Epithelial cell of esophagus (primary cell): ENCODE measurements around the gene CYP4Z1.
"Not testable (repeated sequence)": the region's sequence is repeated elsewhere in the genome, so short reads cannot be mapped to it uniquely, and the experiment has no call there.

Source experiments
- DNase-seq: peaks from one replicate; pipeline ENCODE4 v3.0.0; 2010; ENCODE audit warnings: low read depth
- H3K4me3 ChIP-seq: 2 replicates; pipeline ENCODE4 v1.5.1; 2011; ENCODE audit warnings: mild to moderate bottlenecking, low read length, control low read depth
- TF ChIP-seq, protein P1 (sequence below): IDR thresholded peaks from 2 replicates; pipeline ENCODE4 v1.5.1; 2011; ENCODE audit warnings: low read depth, mild to moderate bottlenecking, low read length, control low read depth, inconsistent platforms; ENCODE audit not compliant: insufficient read depth; ENCODE audit errors: missing control alignments

Gene CYP4Z1

DNA sequence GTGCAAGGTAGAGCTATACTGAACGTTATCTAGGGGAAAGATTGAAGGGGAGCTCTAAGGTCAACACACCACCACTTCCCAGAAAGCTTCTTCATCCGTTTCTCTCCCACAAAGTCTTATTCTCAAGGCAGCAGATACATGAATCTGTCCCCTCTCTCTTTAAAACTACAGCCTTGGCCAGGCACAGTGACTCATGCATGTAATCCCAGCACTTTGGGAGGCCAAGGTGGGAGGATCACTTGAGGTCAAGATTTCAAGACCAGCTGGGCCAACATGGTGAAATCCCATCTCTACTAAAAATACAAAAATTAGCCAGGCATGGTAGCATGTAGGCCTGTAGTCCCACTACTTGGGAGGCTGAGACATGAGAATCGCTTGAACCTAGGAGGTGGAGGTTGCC is 35.4 kb upstream of the CYP4Z1 start:
- no peak for DNase-seq
- H3K4me3 ChIP-seq, result no peak overlapping the region
- TF ChIP-seq, protein P1, sequence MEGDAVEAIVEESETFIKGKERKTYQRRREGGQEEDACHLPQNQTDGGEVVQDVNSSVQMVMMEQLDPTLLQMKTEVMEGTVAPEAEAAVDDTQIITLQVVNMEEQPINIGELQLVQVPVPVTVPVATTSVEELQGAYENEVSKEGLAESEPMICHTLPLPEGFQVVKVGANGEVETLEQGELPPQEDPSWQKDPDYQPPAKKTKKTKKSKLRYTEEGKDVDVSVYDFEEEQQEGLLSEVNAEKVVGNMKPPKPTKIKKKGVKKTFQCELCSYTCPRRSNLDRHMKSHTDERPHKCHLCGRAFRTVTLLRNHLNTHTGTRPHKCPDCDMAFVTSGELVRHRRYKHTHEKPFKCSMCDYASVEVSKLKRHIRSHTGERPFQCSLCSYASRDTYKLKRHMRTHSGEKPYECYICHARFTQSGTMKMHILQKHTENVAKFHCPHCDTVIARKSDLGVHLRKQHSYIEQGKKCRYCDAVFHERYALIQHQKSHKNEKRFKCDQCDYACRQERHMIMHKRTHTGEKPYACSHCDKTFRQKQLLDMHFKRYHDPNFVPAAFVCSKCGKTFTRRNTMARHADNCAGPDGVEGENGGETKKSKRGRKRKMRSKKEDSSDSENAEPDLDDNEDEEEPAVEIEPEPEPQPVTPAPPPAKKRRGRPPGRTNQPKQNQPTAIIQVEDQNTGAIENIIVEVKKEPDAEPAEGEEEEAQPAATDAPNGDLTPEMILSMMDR, result no peak

DNA sequence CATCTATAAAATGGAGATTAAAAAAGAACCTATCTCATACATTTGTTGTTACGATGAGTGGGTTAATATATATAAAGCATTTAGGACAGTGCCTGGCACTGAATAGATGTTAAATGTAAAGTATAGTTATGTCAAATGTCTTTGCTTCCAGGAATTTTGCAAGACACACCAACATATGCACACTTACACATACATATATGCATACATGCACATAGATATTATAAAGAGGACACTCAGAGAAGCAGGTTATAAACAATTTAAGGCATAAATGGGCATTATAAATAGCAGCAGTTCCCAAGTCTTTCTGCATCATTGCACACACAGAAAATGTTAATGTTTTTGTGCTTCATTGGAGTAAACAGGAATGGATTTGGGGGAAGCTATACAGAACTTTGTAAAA is 30.3 kb upstream of the CYP4Z1 start:
- no peak for DNase-seq
- H3K4me3 ChIP-seq, result no peak overlapping the region
- TF ChIP-seq, protein P1, result no peak

DNA sequence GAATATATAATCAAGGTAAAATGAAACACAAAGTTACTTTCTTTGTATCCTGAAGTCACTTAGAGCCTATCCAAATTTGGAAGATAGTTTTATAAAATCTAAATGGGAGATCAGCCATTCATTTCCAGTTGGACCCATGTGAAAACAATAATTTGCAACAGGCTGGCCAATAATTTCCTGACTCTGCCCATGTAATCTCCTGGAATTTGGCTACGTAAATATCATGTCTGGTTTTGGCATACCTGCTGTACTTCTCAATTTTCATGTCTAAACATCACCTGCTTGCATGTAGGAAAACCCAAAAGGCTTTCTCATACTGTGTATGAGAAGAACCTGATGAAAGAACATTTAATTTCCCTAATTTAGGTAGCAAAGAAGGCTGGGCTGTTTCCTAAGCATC is 7.7 kb upstream of the CYP4Z1 start:
- H3K4me3 ChIP-seq, result no peak overlapping the region
- no peak for DNase-seq
- TF ChIP-seq, protein P1, result no peak

DNA sequence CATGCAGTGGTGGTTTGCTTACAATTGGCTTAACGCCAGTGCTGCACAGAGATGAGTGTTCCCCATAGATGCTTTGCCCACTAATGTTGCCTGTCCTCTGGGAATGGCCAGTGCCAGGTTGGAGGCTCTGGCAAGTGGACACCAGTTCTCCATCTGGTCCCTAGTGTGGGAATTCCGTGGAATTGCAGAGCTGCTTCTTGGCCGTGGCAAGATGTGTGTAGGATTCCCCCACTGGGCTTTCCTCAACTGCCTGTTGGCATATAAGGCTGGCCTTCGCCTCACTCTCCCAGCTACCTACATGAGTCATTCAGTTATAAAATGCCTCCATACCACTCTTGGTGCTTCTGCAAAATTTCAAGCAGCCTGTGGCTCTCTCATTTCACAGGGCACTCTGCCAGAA is 2.0 kb downstream of the CYP4Z1 start:
- peak; percentile 2 for DNase-seq
- not testable (repeated sequence) for H3K4me3 ChIP-seq

DNA sequence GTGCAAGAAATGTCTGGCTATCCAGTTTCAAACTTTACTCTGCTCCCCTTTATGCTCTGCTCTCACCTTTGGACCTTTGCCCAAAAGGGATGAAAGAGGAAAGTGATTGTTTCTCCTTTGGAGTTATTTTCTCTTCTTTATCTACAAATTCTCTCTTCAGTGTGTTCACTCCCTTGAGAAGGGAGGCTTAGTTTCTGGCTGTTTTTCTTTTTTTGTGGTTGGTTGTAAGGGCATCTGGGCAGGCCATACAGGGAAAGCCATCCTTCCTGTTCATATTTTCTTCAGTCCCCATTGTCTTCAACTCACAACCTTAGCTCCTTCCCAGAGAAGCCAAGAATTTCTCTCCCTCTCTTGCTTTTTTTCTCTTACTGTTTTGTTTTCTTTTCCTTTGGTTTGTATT is 2.5 kb downstream of the CYP4Z1 start:
- DNase-seq, H3K4me3 ChIP-seq: not testable (repeated sequence)

DNA sequence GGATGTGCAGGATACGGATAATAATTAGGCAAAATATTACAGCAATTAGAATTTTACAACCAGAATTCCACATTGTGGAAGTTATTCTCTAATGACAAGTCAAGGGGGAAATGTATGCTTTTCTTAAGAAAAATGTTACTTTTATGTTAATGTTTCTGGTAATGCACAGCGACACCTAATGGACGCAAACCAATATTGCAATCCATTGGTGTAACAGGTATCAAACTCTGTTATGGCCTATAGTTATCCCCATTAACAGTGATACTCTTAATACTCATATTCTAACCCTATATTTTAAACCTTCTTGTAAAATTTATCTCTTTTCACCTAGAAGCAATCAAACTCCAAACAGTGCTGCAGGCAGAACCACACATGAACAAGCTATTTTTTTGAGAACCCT is 22.3 kb downstream of the CYP4Z1 start:
- not testable (repeated sequence) for H3K4me3 ChIP-seq
- DNase-seq, result peak; percentile 41
- TF ChIP-seq, protein P1, result peak; percentile 37

DNA sequence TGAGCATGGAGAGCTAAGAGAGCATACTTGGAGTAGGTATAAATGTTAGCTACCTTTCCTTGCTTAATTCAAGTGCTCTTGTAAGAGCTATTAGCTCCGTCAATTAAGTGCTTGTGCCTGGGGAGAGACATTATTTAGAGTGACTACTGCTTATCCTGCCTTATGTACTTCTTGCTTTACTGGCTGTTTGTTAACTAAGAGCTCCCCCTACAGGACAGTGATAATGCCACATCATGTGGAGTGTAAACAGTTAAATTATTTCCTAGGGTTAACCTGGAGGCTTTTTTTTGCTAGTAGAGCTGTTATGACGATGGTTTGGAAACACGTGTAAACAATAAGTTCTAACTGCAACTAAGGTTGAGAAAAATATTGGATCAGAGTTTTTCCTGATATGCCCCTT is 24.4 kb downstream of the CYP4Z1 start:
- DNase-seq, H3K4me3 ChIP-seq: not testable (repeated sequence)

DNA sequence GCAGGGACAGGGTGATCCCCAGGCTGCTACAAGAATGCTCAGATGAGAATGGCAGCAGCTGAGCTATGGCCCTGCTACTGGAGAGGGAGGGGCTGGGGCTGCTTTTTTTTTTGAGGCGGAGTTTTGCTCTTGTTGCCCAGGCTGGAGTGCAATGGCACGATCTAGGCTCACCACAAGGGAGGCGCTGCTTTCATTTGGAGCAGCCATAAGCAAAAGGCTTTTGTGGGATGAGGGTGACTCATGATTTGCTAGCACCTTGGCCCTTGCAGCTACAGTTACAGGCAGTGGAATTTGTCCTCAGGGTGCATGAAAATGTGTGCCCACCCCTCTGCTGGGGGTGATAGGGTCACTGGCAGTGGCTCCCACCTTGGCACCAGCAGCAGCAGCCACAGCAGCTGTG is 37.8 kb downstream of the CYP4Z1 start:
- peak; percentile 50 for DNase-seq
- H3K4me3 ChIP-seq, result no peak overlapping the region
- TF ChIP-seq, protein P1, result no peak

DNA sequence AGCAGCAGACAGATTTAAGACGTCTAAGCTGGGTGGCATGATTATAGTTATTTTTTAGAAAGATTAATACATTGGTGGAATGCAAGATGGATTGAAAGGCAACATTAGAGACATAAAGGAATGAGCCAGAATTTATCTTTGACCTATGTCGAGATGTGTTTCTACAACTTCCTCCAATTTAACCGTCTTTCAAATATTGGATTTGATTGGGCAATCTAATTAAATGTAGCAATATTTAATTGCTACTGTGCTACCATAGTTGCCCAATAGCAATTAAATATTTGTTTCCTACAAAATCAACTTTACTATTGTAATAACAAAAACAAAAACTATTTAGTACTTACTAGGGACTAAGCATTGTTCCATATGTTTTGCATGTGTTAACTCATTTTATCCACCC is 39.8 kb downstream of the CYP4Z1 start:
- TF ChIP-seq, protein P1, result no peak
- DNase-seq, result no peak
- no peak overlapping the region for H3K4me3 ChIP-seq

DNA sequence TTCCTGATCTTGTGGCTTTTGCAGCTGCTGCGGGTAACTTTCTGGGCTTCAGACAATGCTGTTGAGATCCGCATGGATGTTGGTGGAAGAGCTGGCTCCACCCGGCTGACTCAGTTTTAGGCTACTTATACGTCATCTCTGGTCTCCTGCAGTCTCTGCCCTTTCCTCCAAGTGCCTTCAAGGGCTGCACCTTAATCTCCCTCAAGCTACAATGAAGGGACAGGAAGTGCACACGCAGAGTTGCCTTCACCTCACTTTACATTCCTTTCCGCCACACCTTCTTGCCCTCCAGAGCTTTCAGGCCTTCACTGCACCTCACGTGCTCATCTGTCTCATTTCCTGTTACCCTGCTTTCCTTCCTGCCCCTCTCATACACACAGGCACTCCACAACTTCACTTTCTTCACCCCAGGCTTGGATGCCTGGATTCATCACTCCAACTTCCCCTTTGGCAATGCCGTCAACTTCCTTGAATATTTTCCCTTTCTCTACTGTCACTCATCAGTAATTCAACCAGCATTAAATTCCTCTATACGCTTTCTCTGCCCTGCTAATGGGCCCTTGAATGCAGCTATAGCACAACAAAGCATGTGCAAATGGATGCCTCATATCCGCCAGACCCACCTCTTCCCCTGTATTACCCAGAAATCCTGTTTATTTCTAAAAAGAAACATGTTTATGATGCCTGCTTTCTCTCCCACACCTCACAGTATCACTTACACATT is 41.0 kb downstream of the CYP4Z1 start:
- peak; percentile 89 for DNase-seq

DNA sequence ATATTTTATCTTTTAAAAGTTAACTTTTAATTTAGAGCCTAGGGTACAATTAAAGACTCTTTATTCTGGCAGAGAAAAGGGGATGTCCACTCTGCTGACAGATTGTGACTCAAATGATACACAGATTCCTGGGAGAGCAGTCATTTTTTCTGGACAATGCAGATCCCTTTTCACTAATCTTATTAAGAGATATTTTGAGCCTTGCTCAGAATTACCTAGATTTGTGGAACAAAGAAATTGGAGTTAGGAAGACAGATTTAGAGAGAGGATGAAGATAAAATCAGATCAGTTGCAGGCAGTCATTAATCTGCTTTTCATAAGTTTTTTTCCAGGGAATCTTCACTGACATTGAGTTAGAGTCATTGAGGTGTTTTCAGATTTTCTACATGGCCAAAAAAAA is 42.5 kb downstream of the CYP4Z1 start:
- DNase-seq, result peak; percentile 59
- H3K4me3 ChIP-seq, result not testable (repeated sequence)

More for the DNA sequence above, 41.0 kb downstream of the CYP4Z1 start:
- H3K4me3 ChIP-seq, result not testable (repeated sequence)
